Effector memory CD4-positive, alpha-beta T cell (primary cell): ENCODE measurements around the gene ARL15.

Experiments
- DNase-seq, 3 donors: peaks; one replicate each; pipeline ENCODE4 v3.0.0-alpha.2; 2020
- H3K27ac ChIP-seq: 2 replicates; pipeline ENCODE4 v1.7.0; 2013; ENCODE audit warnings: mild to moderate bottlenecking, low read length, moderate library complexity; ENCODE audit not compliant: insufficient read depth, poor library complexity, severe bottlenecking
- H3K27me3 ChIP-seq: replicated peaks from 2 replicates; pipeline ENCODE4 v1.7.0; 2013; ENCODE audit warnings: mild to moderate bottlenecking, low read length; ENCODE audit not compliant: insufficient read depth, control insufficient read depth, poor library complexity, severe bottlenecking
- H3K36me3 ChIP-seq: 2 replicates; pipeline ENCODE4 v1.7.0; 2013; ENCODE audit warnings: mild to moderate bottlenecking, low read length, moderate library complexity; ENCODE audit not compliant: control insufficient read depth, insufficient read depth
- H3K4me1 ChIP-seq: 2 replicates; pipeline ENCODE4 v1.7.0; 2013; ENCODE audit warnings: low read length, mild to moderate bottlenecking; ENCODE audit not compliant: control insufficient read depth, insufficient read depth, poor library complexity, severe bottlenecking
- H3K4me3 ChIP-seq: 2 replicates; pipeline ENCODE4 v1.7.0; 2013; ENCODE audit warnings: low read length, low read depth, mild to moderate bottlenecking; ENCODE audit not compliant: insufficient read depth, poor library complexity, severe bottlenecking
- H3K9me3 ChIP-seq: 2 replicates; pipeline ENCODE4 v1.7.0; 2013; ENCODE audit warnings: mild to moderate bottlenecking, low read length, moderate library complexity; ENCODE audit not compliant: control insufficient read depth

Gene ARL15

DNA sequence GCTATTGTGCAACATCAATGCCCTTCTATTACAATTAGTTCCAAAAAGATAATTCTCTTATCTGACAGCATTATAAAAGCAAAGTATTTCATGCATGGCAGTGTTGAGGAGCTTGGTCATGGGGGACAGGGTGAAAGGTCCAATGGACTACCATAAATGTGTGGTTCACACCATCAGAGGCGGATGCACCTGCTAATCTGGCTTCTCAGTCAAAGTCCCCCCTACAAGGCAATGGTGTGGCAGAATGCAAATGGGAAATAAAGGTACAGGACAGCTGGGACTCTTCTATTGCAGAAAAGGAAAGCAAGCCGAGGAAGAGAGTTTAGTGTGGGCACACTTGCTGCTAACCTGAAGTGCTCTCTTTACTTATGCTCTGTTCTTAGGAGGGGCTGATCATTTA is 380.8 kb downstream of the ARL15 start:
- Histone ChIP-seq H3K9me3 (no peaks in the 10 kb centered on the region), H3K4me1 (no peaks in the 10 kb centered on the region), H3K27ac (no peak overlapping the region), H3K36me3 (no peaks in the 10 kb centered on the region), H3K27me3 (no peaks in the 10 kb centered on the region), H3K4me3 (no peak overlapping the region)
- DNase-seq: no peak

DNA sequence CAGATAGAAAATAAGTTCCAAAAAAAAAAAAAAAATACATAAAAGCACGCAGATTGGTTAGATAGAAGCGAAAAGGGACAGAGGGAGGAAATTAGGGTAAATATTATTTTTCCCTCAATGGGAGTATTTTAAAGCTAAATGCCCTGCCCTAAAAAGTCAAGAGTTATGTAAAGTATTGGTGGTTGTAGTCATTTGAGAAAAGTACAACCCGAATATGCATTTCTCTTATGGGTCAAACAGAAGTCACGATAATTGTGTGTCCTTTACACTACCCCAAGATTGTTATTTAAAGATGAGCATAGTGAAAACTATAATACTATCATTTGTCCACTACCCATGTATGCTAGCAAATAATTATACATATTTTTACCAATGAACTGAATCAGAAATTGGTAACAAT is 381.2 kb downstream of the ARL15 start:
- DNase-seq: no peak

DNA sequence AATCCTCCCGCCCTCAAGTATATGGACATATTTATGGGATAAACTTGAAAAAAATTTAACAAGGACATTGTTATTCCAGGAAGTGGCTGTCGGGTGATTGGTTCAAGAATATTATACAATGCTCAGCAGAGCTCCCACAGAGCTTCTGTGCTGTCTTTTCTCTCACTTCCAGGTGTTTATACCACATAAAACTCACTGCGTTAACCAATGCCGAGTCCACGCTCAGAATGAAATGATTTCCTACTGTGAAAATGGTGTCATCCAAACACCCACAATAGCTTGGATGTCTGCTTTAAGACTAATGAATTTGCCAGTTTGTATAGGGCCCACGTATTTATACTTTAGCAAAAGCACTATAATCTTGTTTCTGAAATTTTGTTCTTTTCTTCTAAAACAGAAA is 381.7 kb downstream of the ARL15 start:
- H3K9me3 ChIP-seq: no peaks in the 10 kb centered on the region
- no peaks in the 10 kb centered on the region for H3K27me3 ChIP-seq
- H3K36me3 ChIP-seq: no peaks in the 10 kb centered on the region
- no peak overlapping the region for H3K27ac ChIP-seq
- no peaks in the 10 kb centered on the region for H3K4me1 ChIP-seq
- DNase-seq: no peak
- no peak overlapping the region for H3K4me3 ChIP-seq

More for the DNA sequence above, 381.2 kb downstream of the ARL15 start:
- Histone ChIP-seq H3K36me3 (no peaks in the 10 kb centered on the region), H3K4me3 (no peak overlapping the region), H3K9me3 (no peaks in the 10 kb centered on the region), H3K27ac (no peak overlapping the region), H3K27me3 (no peaks in the 10 kb centered on the region), H3K4me1 (no peaks in the 10 kb centered on the region)

GRCh38 chr5:53927668-53928247 is 382.6 kb downstream of the ARL15 start:
- no peaks in the 10 kb centered on the region for H3K4me1 ChIP-seq
- no peaks in the 10 kb centered on the region for H3K27me3 ChIP-seq
- no peaks in the 10 kb centered on the region for H3K9me3 ChIP-seq
- no peaks in the 10 kb centered on the region for H3K36me3 ChIP-seq
- no peak overlapping the region for H3K4me3 ChIP-seq
- no peak for DNase-seq
- no peak overlapping the region for H3K27ac ChIP-seq

- no peak for DNase-seq
- no peak overlapping the region for H3K27ac ChIP-seq
- no peaks in the 10 kb centered on the region for H3K36me3 ChIP-seq
- no peaks in the 10 kb centered on the region for H3K4me1 ChIP-seq
- no peaks in the 10 kb centered on the region for H3K9me3 ChIP-seq
- H3K27me3 ChIP-seq: no peaks in the 10 kb centered on the region
- H3K4me3 ChIP-seq: no peak overlapping the region
Observed at GRCh38 chr5:53926026-53926425, 384.3 kb downstream of the ARL15 start.

GRCh38 chr5:53924392-53924791 is 386.0 kb downstream of the ARL15 start:
- H3K36me3 ChIP-seq: no peaks in the 10 kb centered on the region
- DNase-seq: no peak
- no peaks in the 10 kb centered on the region for H3K9me3 ChIP-seq
- H3K4me3 ChIP-seq: no peak overlapping the region
- H3K27ac ChIP-seq: no peak overlapping the region
- H3K4me1 ChIP-seq: no peaks in the 10 kb centered on the region
- H3K27me3 ChIP-seq: no peaks in the 10 kb centered on the region

DNA sequence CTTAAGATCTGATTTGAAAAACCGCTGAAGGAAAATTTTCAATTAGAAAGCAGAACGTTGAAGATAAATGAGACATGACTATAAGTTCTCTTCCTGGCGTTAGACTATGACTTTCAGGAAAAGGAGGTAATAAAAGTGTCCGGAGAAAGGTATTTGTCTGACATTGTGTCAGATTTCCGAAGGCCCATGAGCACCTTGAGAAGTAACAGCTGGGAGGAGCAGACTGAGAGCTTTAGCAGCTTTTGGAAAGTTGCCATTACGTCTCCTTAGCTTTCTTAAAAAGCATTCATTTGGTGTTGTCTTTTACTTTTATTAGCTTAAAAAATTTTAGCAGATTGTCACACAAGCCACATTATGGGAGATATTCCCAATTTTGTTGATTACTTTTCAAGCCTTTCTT is 386.4 kb downstream of the ARL15 start:
- no peak overlapping the region for H3K4me3 ChIP-seq
- no peaks in the 10 kb centered on the region for H3K27me3 ChIP-seq
- H3K27ac ChIP-seq: no peak overlapping the region
- DNase-seq: no peak
- no peaks in the 10 kb centered on the region for H3K9me3 ChIP-seq
- no peaks in the 10 kb centered on the region for H3K4me1 ChIP-seq
- H3K36me3 ChIP-seq: no peaks in the 10 kb centered on the region

DNA sequence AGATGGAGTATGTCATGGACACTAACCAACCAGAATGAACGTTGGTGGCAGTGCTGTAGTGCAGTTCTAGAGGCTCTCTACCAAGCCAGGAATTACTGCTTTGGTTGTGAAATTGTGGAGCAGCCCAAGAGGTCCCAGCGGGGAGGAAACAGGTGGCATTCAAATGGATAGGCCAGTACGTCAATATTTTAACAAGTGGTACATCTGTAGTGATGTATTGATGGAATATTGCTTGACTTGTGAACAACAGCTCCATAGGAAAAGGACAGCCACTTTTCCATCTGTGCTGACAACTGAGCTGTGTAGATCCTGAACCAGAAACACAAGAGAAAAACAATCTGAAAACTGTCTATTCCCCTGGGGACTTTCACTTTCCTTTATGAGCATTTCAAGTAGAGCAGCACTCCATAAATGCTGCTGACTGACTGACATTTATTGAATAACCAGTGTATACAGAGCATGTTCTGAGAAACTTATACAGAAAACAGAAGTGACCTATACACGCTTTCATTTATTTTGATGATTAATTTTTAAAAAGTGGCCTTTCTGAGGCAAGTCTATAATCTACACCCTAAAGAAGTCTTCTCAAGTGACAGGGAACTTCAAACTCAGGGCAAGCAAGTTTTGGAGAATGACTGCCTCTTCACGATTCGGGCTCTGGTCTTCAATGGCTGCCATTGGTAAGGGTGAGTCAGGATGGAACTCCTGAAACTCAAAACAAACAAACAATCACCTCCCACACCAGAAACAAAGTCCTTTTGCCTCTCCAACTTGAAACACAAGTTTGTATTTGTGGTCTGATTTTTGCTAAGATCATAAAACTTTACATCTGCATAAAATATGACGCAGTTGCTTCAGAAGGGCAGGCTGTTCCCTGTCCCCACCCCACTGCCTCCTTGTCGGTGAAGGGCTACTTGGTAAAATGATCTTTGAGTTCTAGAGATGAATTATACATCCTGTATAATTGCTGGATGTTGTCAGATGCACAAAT is 387.6 kb downstream of the ARL15 start:
- no peaks in the 10 kb centered on the region for H3K36me3 ChIP-seq
- H3K4me3 ChIP-seq: no peak overlapping the region
- no peak for DNase-seq
- no peaks in the 10 kb centered on the region for H3K4me1 ChIP-seq
- H3K9me3 ChIP-seq: no peaks in the 10 kb centered on the region
- H3K27ac ChIP-seq: no peak overlapping the region
- H3K27me3 ChIP-seq: no peaks in the 10 kb centered on the region

GRCh38 chr5:53917826-53918225 is 392.5 kb downstream of the ARL15 start:
- Histone ChIP-seq H3K9me3 (no peaks in the 10 kb centered on the region), H3K4me1 (no peaks in the 10 kb centered on the region), H3K27ac (no peak overlapping the region), H3K27me3 (no peaks in the 10 kb centered on the region), H3K36me3 (no peaks in the 10 kb centered on the region), H3K4me3 (no peak overlapping the region)
- DNase-seq: no peak

DNA sequence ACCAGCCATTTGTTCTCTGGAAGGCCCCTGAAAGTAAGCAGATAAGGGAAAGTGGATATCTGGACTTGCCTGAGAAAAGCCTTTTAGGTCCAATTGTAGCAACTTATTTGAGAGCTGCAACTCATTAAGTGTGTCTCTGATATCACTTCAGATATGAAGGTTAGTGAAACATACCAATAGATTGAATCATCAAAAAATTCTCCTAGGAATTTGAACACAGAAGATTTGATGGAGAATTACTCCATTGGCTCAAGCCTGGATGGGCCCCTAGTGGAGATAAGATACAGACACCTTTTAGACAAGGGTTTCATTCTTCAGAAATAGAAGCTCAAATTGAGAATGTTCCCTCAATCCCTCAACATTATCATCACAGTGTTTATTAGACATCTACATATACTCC is 393.3 kb downstream of the ARL15 start:
- no peaks in the 10 kb centered on the region for H3K4me1 ChIP-seq
- no peaks in the 10 kb centered on the region for H3K36me3 ChIP-seq
- H3K27ac ChIP-seq: no peak overlapping the region
- H3K9me3 ChIP-seq: no peaks in the 10 kb centered on the region
- DNase-seq: no peak
- no peaks in the 10 kb centered on the region for H3K27me3 ChIP-seq
- no peak overlapping the region for H3K4me3 ChIP-seq
